Measurements from ENCODE around the gene WDFY3.

DNA sequence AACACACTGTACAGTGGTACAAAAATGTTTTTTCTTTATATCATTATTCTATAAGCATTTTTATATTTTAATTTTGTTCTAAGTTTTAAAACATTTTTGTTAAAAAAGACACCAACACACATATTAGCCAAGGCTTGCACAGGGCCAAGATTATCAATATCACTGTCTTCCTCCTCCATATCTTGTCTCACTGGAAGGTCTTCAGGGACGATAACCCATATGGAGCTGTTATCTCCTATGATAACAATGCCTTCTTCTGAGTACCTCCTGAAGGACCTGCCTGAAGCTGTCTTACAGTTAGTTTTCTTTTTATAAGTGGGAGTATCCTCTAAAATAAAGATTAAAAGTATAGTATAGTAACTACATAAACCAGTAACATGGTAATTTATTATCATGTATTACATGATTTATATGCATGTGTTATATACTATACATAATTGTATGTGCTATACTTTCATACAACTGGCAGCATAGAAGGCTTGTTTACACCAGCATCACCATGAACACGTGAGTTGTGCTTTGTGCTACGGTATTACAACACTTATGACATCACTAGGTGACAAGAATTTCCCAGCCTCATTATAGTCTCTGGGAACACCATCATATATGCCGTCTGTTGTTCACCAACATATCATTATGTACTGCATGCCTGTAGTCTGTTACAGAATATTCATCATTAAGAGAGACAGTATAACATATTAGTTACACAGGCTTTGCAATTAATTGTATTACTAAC, 90.7 kb downstream of the WDFY3 start:
- TF ChIP-seq, protein P1, sequence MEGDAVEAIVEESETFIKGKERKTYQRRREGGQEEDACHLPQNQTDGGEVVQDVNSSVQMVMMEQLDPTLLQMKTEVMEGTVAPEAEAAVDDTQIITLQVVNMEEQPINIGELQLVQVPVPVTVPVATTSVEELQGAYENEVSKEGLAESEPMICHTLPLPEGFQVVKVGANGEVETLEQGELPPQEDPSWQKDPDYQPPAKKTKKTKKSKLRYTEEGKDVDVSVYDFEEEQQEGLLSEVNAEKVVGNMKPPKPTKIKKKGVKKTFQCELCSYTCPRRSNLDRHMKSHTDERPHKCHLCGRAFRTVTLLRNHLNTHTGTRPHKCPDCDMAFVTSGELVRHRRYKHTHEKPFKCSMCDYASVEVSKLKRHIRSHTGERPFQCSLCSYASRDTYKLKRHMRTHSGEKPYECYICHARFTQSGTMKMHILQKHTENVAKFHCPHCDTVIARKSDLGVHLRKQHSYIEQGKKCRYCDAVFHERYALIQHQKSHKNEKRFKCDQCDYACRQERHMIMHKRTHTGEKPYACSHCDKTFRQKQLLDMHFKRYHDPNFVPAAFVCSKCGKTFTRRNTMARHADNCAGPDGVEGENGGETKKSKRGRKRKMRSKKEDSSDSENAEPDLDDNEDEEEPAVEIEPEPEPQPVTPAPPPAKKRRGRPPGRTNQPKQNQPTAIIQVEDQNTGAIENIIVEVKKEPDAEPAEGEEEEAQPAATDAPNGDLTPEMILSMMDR (IDR thresholded peaks at IDR 0.05; ENCODE audit: poor library complexity): no peak
- no peak for TF ChIP-seq EZH2phosphoT487 (IDR thresholded peaks at IDR 0.05; ENCODE audit: low read depth, severe bottlenecking, unreplicated experiment)

Data from hepatocyte (in vitro differentiated cells).